HuH-7.5 (cell line): ENCODE measurements around the gene SEZ6L.
"Not testable (repeated sequence)": the region's sequence is repeated elsewhere in the genome, so short reads cannot be mapped to it uniquely, and the experiment has no call there.

Experiments
- DNase-seq: peaks from one replicate; pipeline ENCODE4 v3.0.0; 2011; ENCODE audit warnings: low spot score

SEZ6L gene

DNA sequence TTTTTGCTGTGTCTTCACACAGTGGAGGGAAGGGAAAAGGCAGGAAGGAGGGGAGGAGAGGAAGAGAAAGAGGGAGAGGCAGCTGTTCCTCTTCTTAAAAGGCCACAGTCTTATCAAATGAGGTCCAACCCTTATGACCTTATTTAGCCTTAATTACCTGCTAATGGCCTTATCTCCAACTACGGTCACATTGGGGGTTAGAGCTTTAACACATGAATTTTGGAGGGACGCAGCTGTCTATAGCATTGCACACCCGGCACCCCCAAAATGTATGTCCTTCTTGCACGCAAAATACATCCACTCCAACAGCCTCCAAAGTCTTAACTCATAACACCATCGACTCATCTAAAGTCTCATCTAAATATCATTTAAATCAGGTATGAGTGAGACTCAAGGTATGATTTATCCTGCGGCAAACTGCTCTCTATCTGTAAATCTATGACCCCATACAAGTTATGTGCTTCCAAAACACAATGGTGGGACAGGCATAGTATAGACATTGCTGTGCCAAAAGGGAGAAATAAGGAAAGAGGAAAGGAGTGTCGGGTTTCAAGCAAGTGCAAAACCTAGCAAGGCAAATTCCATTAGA lies 214.8 kb downstream of the SEZ6L start:
- DNase-seq, result no peak

DNA sequence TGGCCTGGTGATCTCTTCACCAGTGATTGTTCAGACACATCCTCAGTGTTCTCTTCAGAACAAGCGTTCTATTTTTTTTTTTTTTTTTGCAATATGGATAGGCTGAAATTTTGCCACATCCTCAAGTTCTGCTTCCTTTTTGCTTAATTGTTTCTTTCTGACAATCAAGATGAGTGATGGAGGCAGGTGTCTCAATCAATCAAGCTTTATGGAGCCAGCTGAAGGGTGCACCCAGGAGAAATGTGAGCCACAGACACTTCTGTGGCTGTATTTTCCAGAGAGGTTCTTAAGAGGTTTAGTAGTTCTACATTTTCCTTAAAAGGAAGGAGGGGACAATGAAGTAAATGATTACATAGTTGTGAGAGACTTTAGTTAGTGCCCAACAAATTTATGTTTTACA lies 215.9 kb downstream of the SEZ6L start:
- no peak for DNase-seq

DNA sequence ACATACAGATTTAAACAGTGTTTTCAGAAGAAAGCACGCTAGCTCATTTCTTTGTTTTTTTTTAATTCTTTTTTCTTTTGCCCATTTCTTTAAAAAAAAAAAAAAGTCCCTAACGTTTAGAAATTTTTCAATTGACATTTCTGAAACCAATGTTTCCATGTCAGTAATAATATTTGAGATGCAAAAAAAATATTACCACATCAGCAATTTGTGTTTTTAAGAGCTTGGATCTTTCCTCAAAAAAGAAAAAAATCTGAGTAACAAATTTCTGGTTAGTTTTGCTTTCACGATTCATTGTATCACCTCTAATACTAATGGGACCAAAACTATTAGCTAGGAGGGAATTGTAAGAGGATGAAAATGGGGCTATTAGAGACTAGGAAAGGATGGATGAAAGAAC lies 219.9 kb downstream of the SEZ6L start:
- no peak for DNase-seq

DNA sequence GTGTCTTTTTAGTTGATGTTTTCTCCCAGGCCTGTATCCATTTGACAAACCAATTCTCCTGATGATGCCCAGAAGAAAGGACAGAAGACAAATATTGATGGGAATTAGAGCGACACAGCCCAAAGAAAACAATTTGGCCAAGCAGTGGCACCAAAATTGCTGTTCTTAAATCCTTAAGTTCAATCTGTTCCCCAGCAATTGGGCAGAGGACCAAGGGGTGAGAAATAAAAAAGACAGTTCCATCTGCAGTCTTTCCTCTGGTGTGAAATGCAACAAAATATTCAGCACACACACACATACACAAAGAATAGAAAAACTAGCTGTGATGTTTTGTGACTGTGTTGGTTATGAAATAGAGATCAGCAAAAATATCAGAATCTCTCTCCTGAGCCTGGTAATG lies 221.8 kb downstream of the SEZ6L start:
- DNase-seq, result no peak

DNA sequence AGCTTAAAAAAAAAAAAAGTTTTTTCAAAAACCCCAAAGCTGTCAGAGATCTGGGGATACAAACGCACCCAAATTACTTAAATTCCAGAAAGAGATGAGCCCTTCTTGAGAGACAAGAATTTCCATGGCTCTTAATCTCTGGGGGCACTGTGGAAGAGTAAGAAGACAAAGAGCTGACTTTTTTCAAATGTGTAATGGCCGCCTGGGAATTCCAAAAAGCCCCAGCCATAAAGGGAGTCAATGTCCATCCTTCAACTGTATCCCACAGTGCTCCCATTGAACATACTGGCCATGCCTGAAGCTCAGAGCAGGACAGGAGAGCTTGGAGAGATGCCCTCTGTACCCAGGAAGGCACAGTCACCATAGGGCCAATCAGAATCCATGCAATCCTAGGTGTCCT lies 222.4 kb downstream of the SEZ6L start:
- DNase-seq, result no peak

DNA sequence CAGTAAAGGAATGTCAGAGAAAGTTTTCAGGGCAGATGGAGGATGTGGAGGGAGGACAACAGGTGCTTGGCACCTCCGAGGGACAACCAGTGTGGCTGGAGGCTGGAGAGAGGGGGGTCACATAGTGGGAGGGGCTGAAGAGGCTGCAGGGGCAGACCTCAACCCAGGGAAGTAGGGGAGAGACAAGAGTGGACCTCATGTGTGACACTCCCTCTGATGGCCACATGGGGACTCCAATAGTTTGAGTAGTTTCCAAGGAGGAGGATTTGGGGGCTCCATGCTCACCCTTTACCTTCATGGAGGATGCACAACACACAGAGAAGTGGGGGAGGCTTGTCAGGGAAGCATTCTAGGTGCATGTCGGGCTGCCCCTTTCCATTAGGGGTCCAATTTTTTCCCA lies 224.7 kb downstream of the SEZ6L start:
- DNase-seq, result no peak

DNA sequence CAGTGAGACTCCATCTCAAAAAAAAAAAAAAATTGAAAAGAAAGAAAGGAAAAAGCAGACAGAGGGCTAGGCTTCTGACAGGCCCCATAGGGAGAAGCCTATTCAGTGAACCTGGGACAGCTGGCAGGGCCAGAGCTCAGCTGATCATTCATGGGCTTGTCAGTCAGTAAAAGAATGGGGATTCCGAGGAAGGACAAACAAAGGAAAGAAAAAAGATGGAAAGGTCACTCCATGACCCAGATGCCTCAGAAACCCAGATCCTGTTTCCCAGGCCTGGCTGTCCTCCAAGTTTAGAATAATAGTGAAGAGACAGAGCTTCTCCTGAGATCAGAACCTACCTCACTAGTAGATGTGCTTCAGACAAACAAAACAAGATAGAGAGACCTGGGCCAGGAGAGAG lies 225.5 kb downstream of the SEZ6L start:
- DNase-seq, result no peak

DNA sequence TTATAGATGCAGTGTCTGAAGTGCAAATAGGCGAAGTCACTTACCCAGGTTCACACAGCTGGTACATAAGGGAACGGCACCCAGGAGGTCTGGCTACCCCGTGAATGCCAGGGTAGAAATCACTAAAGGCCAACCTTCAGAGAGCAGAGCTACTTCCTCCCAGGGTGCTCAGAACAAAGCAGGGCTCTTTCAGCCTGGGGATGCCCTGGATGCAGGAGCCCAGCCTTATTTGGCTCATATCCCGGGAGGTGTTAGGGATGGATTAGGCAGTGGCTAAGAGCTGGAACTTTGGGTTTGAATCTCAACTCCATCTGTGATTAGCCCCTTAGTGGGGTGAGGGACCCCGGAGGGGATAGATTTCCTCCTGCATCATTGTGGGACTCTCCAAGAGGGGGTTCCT lies 226.7 kb downstream of the SEZ6L start:
- DNase-seq, result no peak

DNA sequence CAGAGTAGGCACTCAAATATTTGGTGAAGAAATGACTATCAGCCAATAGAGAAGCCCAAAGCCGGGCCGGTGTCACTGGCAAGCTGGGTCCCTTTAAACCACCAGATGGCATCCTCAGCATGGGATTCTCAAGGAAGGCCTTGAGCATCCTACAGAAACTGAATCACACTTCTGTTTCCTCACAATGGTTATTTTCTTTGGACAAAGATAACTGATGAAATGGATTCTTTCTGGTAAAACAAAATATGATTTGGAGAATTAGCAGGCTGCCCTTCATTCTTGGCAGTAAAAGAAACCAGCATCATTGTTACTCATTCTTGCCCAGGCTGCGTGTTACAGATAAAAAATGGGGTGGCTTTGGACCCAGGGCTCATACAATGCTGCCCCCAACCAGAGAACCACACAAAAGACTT lies 229.5 kb downstream of the SEZ6L start:
- DNase-seq, result no peak

DNA sequence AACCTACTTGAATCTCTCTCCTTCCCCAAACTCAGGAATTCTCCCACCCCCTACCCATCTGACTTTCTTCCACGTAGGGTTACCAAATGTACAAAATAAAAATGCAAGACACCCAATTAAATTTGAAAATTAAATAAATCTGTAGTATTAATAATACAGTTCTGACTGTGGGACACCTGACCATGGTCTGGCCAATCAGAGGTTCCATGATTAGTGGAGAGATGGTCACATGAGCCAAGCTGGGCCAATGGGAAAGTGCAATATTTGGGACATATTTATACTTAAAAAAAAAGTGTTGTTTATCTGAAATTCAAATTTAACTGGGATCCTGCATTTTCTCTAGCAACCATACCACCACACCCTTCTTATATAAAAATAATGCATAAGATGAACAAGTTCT lies 230.0 kb downstream of the SEZ6L start:
- no peak for DNase-seq

DNA sequence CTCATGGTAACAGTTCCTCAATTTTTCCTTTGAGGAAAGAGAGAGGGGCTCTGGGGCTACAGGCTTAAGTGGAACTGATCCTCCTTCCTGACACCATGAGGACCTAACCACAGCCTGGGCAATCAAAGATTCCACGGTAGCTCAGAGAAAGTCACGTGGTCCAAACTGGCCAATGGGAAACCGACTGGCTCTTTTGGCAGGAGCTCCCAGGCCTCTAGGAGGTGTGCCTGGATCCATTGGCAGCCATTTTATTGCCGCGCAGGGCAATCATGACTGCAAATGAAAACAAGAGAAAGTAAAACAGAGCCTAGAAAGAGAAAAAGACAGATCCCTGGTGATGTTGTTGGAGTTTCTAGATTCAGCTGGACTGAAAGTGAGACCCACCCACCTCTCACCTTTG lies 232.5 kb downstream of the SEZ6L start:
- no peak for DNase-seq

DNA sequence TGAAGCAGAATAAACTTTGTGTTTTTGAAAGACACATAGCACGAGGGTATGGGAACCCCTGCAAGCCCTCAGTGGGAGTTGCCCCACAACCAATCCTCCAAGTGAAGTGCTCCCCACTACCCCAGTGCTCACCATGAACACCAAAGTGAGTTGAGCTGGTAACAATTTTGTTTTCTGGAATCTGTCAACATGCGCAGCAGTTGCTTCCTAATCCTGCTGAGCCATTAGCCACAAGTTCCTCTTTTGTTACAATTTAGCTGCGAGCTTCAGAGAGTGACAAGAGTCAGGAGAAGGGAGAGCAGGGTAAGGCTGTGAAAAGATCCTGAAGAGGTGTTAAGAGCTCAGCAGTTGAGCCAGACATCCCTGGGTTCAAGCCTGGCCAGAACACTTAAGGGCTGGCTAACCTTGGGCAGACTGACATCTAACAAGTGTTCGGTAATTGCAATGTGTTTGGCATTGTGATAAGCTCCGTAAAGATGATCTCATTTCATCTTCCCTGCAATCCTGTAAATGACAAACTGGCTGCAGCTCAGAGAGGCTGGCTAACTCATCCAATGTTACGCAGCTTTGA lies 235.7 kb downstream of the SEZ6L start:
- DNase-seq, result no peak

DNA sequence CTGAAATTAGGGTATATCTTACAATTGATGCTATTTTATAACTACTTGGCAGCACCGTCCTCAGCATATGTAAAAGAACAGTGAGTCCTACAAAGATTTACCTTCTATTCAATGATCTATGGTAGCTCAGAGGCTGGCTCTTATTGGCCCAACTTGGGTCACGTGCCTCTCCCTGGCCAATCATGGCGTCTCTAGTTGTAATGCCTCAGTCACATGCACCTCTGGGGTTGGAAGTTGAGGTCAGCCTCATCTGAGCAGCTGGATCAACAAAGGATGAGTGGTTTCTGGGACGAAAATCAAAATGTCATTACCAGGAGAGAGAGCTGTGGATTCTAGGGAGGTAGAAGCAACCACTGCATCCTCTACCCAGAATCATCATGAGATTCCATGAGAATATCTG lies 236.9 kb downstream of the SEZ6L start:
- DNase-seq, result no peak

DNA sequence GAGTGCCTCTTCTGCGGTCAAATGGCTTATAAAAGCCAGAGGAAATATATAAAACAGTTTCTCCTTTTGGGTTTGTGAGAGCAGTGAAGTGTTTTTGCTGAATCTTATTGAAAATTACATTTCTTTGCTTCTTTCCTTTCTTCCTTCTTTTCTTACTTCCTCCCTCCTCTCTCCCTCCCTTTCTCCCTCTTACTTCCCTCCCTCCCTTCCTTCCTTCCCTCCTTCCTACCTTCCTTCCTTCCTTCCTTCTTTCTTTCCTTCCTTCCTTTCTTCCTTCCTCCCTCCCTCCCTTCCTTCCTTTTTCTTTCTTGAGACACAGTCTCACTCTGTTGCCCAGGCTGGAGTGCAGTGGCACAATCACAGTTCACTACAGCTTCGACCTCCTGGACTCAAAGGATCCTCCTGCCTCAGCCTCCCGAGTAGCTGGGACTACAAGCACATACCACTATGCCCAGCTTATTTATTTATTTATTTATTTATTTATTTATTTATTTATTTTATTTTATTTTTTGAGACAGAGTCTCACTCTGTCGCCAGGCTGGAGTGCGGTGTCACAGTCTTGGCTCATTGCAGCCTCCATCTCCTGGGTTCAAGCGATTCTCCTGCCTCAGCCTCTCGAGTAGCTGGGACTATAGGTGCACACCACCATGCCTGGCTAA lies 239.4 kb downstream of the SEZ6L start:
- DNase-seq, result not testable (repeated sequence)

DNA sequence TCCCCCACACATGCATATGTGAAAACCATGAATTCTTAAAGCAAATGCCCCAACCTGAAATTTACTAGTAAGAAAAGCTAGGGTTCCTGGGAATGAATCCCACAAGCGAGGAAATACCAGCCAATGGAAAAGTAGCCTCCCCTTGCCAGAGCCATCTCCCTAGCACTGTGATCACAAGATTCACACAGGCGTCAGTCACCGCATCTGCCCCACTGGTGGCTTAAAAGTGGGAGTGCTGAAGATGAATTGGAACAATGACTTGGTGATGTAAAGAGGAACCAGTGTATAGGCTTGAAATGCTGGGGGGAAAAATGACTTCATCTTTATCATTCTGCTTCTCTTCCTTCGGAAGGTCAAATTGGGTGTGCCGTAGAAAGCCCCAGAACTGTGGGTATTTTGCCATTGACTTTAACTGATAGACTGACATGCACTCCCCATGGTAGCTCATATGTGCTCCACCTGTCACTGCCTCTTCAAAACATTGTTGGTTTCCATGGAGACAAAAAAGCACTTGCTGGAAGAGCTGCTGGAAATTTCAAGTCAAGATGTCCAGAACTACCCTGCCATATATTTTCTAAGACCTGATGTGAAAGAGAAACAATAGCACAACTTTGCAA lies 240.6 kb downstream of the SEZ6L start:
- no peak for DNase-seq

DNA sequence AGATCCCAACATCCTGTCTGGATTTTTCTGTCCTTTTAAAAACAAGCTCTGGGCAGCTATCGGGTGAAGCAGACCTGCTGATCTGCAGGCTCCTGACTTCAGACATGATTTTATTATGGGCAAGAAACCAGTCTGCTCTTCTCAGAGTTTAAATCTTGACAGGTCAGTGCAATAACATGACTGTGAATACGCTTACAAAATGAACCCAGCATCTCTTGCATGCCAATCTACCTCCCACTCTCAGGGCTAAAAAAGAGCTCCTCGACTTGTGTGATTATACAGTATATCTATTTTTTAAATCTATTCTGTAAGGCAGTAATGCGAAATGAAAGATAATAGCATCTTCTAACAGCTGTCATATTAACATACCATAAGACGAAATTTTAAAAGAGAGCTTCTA lies 241.1 kb downstream of the SEZ6L start:
- DNase-seq, result no peak

DNA sequence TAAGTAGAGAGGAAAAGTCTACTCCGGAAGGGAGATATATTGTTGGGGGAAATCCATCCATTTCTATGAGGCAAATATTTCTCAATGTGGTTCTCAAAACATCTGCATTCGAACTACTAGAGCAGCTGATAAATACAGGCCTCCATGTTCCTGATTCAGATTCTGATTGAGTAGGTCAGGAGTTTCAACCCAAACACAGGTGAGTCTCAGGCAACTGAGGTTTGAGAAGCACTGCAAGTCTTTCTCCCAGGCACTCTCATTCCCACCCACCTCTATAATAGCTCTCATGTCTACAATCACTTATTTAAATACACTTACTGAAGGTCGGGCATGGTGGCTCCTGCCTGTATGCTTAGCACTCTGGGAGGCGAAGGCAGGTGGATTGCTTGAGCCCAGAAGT lies 245.1 kb downstream of the SEZ6L start:
- DNase-seq, result no peak

DNA sequence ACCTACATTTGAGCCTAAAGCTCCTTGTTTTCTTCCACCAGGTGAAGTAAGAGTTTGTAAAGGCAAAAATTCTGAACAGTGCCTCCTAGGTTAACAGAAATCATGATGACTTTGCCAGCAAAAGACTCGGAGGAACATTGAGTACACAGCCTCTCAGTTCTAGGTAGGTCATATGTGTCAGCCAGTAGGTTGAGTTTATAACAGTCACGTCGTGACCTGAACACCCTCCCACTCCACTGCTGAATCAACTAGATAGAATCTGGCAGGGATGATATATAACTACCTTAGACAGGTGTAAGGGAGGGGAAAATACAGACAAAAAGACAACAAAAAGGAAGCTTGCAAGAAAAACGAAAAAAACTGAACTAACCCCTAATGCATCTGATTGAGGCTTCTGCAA lies 247.0 kb downstream of the SEZ6L start:
- DNase-seq, result no peak

DNA sequence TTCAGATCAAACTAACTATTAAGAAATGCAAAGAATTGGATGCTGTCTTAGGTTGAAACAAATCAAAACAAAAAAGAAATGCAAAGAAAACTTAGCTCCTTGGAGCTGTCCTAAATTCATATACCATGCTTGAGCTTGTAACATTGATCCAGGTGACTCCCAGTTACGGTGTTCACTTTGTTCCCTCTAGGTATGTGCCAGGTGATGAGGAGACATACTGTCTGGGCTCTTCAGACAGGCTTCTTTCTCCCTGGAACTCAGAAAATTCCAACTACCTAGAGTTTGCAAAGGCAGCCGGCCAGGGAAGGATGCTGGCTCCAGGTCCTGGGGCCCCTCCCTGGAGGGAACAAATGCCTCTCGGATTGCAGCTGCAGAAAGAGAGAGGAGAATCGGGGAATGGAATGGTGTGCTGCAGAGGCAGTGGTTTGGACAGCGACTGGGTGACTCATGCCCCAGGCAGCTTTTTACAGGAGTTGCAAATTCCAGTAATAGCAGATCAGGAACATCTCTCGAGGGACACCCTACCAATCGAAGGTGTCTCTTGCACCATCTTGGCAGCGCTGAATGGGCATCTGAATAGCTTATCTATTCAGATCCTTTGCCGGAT lies 247.5 kb downstream of the SEZ6L start:
- DNase-seq, result no peak

DNA sequence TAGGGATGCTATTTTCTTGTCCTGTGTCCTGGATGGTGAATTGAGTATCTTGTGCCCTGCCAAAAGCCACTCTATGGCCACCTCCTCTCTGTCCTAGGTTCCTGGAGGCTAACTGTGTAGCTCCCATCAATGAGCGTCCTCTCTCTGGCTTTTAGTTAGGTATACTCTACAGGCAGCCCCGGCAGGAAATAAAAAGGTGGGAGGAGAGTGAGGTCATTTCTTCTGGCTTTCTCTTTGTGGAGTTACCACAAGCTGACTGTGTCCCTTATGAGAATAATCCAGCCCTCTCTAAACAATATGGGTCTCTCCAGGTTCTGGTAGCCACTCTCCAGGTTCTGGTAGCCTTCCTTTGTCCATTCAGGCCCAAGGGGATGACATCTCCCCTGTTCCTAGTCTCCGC lies 248.1 kb downstream of the SEZ6L start:
- DNase-seq, result no peak

DNA sequence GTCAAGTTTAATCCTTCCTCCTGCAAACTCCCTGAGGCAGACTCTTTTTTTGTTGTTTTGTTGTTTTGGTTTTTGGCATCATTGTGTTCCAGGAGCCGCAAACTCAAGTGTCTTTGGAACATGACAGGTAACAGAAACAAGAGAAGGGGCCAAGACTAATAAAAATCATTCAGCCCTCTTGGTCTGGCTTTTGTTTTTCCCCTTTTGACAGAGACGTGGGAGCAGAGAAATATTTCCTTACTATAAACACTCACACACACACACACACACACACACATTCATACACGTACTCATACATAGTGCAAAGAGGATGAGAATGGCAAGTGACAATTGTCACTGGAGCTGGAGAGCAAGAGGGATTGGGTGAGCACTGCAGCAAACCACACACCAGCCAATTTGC lies 249.4 kb downstream of the SEZ6L start:
- DNase-seq, result no peak

DNA sequence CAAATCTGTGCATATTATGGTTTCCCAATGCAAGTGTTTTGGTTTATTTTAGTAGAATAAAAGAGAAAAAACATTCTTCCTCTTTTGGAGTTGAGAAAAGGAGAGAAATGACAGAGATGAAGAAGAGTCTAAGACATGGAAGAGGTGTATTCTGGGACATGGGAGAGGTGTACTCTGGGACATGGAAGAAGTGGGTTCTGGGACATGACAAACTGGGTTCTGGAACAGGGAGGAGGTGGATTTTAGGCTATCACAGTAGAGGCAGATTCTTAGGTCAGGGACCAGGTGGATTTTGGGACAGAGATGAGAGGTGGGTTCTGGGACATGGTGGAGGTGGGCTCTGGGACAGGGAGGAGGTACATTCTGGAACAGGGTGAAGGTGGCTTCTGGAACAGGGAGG lies 257.7 kb downstream of the SEZ6L start:
- no peak for DNase-seq
